ENCODE results near the gene RASGEF1C.

Gene RASGEF1C

GRCh38 chr5:180069589-180070247 lies 139.3 kb downstream of the RASGEF1C start:
- Histone ChIP-seq H3K27ac (ENCODE audit: low read length) (peak overlapping the region; percentile 74), H3K4me3 (ENCODE audit: low read depth in 1 of 2, low read length in 2 of 2) (peak overlapping the region; percentile 82 to 83), H3K4me1 (ENCODE audit: control insufficient read depth in 1 of 2, insufficient read depth in 2 of 2, low read length in 2 of 2) (peaks cover 6 to 26% of the 10 kb centered on the region in 2 donors), H3K27me3 (ENCODE audit: low read depth, low read length) (no peaks in the 10 kb centered on the region), H3K36me3 (ENCODE audit: control insufficient read depth in 1 of 2, insufficient read depth in 2 of 2, low read length in 2 of 2) (no peaks in the 10 kb centered on the region), H3K9me3 (ENCODE audit: control insufficient read depth in 1 of 2, low read length in 2 of 2) (no peaks in the 10 kb centered on the region)

- H3K27ac ChIP-seq (ENCODE audit: low read length), result no peak overlapping the region
- no peaks in the 10 kb centered on the region for H3K9me3 ChIP-seq (ENCODE audit: control insufficient read depth in 1 of 2, low read length in 2 of 2)
- H3K4me3 ChIP-seq (ENCODE audit: low read depth in 1 of 2, low read length in 2 of 2), result no peak overlapping the region
- peaks cover 6 to 26% of the 10 kb centered on the region in 2 donors for H3K4me1 ChIP-seq (ENCODE audit: control insufficient read depth in 1 of 2, insufficient read depth in 2 of 2, low read length in 2 of 2)
- no peaks in the 10 kb centered on the region for H3K27me3 ChIP-seq (ENCODE audit: low read depth, low read length)
- H3K36me3 ChIP-seq (ENCODE audit: control insufficient read depth in 1 of 2, insufficient read depth in 2 of 2, low read length in 2 of 2), result no peaks in the 10 kb centered on the region
Measured at GRCh38 chr5:180068519-180069090, 140.4 kb downstream of the RASGEF1C start.

GRCh38 chr5:180067986-180068385 lies 141.0 kb downstream of the RASGEF1C start:
- H3K27me3 ChIP-seq (ENCODE audit: low read depth, low read length), result no peaks in the 10 kb centered on the region
- no peaks in the 10 kb centered on the region for H3K36me3 ChIP-seq (ENCODE audit: control insufficient read depth in 1 of 2, insufficient read depth in 2 of 2, low read length in 2 of 2)
- H3K4me3 ChIP-seq (ENCODE audit: low read depth in 1 of 2, low read length in 2 of 2), result no peak overlapping the region
- H3K27ac ChIP-seq (ENCODE audit: low read length), result no peak overlapping the region
- no peaks in the 10 kb centered on the region for H3K9me3 ChIP-seq (ENCODE audit: control insufficient read depth in 1 of 2, low read length in 2 of 2)
- peaks cover 6 to 26% of the 10 kb centered on the region in 2 donors for H3K4me1 ChIP-seq (ENCODE audit: control insufficient read depth in 1 of 2, insufficient read depth in 2 of 2, low read length in 2 of 2)

GRCh38 chr5:180060192-180060591 lies 148.8 kb downstream of the RASGEF1C start:
- Histone ChIP-seq H3K4me3 (ENCODE audit: low read depth in 1 of 2, low read length in 2 of 2) (no peak overlapping the region), H3K36me3 (ENCODE audit: control insufficient read depth in 1 of 2, insufficient read depth in 2 of 2, low read length in 2 of 2) (no peaks in the 10 kb centered on the region), H3K4me1 (ENCODE audit: control insufficient read depth in 1 of 2, insufficient read depth in 2 of 2, low read length in 2 of 2) (no peaks in the 10 kb centered on the region), H3K27ac (ENCODE audit: low read length) (no peak overlapping the region), H3K27me3 (ENCODE audit: low read depth, low read length) (no peaks in the 10 kb centered on the region), H3K9me3 (ENCODE audit: control insufficient read depth in 1 of 2, low read length in 2 of 2) (no peaks in the 10 kb centered on the region)

GRCh38 chr5:180059326-180059725 lies 149.7 kb downstream of the RASGEF1C start:
- H3K27me3 ChIP-seq (ENCODE audit: low read depth, low read length), result no peaks in the 10 kb centered on the region
- no peaks in the 10 kb centered on the region for H3K9me3 ChIP-seq (ENCODE audit: control insufficient read depth in 1 of 2, low read length in 2 of 2)
- no peaks in the 10 kb centered on the region for H3K4me1 ChIP-seq (ENCODE audit: control insufficient read depth in 1 of 2, insufficient read depth in 2 of 2, low read length in 2 of 2)
- no peaks in the 10 kb centered on the region for H3K36me3 ChIP-seq (ENCODE audit: control insufficient read depth in 1 of 2, insufficient read depth in 2 of 2, low read length in 2 of 2)
- no peak overlapping the region for H3K4me3 ChIP-seq (ENCODE audit: low read depth in 1 of 2, low read length in 2 of 2)
- no peak overlapping the region for H3K27ac ChIP-seq (ENCODE audit: low read length)

GRCh38 chr5:180056153-180056552 lies 152.9 kb downstream of the RASGEF1C start:
- Histone ChIP-seq H3K9me3 (ENCODE audit: control insufficient read depth in 1 of 2, low read length in 2 of 2) (no peaks in the 10 kb centered on the region), H3K4me3 (ENCODE audit: low read depth in 1 of 2, low read length in 2 of 2) (no peak overlapping the region), H3K36me3 (ENCODE audit: control insufficient read depth in 1 of 2, insufficient read depth in 2 of 2, low read length in 2 of 2) (no peaks in the 10 kb centered on the region), H3K27me3 (ENCODE audit: low read depth, low read length) (no peaks in the 10 kb centered on the region), H3K27ac (ENCODE audit: low read length) (no peak overlapping the region), H3K4me1 (ENCODE audit: control insufficient read depth in 1 of 2, insufficient read depth in 2 of 2, low read length in 2 of 2) (peaks cover 0 to 15% of the 10 kb centered on the region in 2 donors)

- H3K9me3 ChIP-seq (ENCODE audit: control insufficient read depth in 1 of 2, low read length in 2 of 2), result no peaks in the 10 kb centered on the region
- no peak overlapping the region for H3K27ac ChIP-seq (ENCODE audit: low read length)
- H3K36me3 ChIP-seq (ENCODE audit: control insufficient read depth in 1 of 2, insufficient read depth in 2 of 2, low read length in 2 of 2), result no peaks in the 10 kb centered on the region
- H3K4me3 ChIP-seq (ENCODE audit: low read depth in 1 of 2, low read length in 2 of 2), result no peak overlapping the region
- H3K27me3 ChIP-seq (ENCODE audit: low read depth, low read length), result no peaks in the 10 kb centered on the region
- peaks cover 0 to 15% of the 10 kb centered on the region in 2 donors for H3K4me1 ChIP-seq (ENCODE audit: control insufficient read depth in 1 of 2, insufficient read depth in 2 of 2, low read length in 2 of 2)
Measured at GRCh38 chr5:180054226-180054625, 154.8 kb downstream of the RASGEF1C start.

GRCh38 chr5:180053061-180053602 lies 155.9 kb downstream of the RASGEF1C start:
- Histone ChIP-seq H3K4me1 (ENCODE audit: control insufficient read depth in 1 of 2, insufficient read depth in 2 of 2, low read length in 2 of 2) (peaks cover 0 to 26% of the 10 kb centered on the region in 2 donors), H3K27ac (ENCODE audit: low read length) (no peak overlapping the region), H3K4me3 (ENCODE audit: low read depth in 1 of 2, low read length in 2 of 2) (no peak overlapping the region), H3K27me3 (ENCODE audit: low read depth, low read length) (no peaks in the 10 kb centered on the region), H3K36me3 (ENCODE audit: control insufficient read depth in 1 of 2, insufficient read depth in 2 of 2, low read length in 2 of 2) (no peaks in the 10 kb centered on the region), H3K9me3 (ENCODE audit: control insufficient read depth in 1 of 2, low read length in 2 of 2) (no peaks in the 10 kb centered on the region)

GRCh38 chr5:180052211-180052818 lies 156.7 kb downstream of the RASGEF1C start:
- Histone ChIP-seq H3K4me3 (ENCODE audit: low read depth in 1 of 2, low read length in 2 of 2) (no peak overlapping the region), H3K27me3 (ENCODE audit: low read depth, low read length) (no peaks in the 10 kb centered on the region), H3K4me1 (ENCODE audit: control insufficient read depth in 1 of 2, insufficient read depth in 2 of 2, low read length in 2 of 2) (peaks cover 0 to 31% of the 10 kb centered on the region in 2 donors), H3K9me3 (ENCODE audit: control insufficient read depth in 1 of 2, low read length in 2 of 2) (no peaks in the 10 kb centered on the region), H3K36me3 (ENCODE audit: control insufficient read depth in 1 of 2, insufficient read depth in 2 of 2, low read length in 2 of 2) (no peaks in the 10 kb centered on the region), H3K27ac (ENCODE audit: low read length) (no peak overlapping the region)

Measured in muscle layer of duodenum (tissue), 2 donors.